IPS DF 6.9 (cell line): ENCODE results near the gene MIER1.
"Not testable (repeated sequence)": the region's sequence is repeated elsewhere in the genome, so short reads cannot be mapped to it uniquely, and the experiment has no call there.

ENCODE experiments used
- DNase-seq: peaks from one replicate; pipeline ENCODE4 v3.0.0-alpha.2; 2013; ENCODE audit warnings: low read depth, low spot score
- H3K27ac ChIP-seq: one replicate; pipeline ENCODE4 v1.5.1; 2013; ENCODE audit warnings: low read length, control low read depth
- H3K27me3 ChIP-seq: 2 replicates; pipeline ENCODE4 v1.6.1; 2013; ENCODE audit warnings: mild to moderate bottlenecking, low read length; ENCODE audit not compliant: control insufficient read depth, insufficient read depth
- H3K36me3 ChIP-seq: 2 replicates; pipeline ENCODE4 v1.6.1; 2013; ENCODE audit warnings: low read length; ENCODE audit not compliant: control insufficient read depth, insufficient read depth
- H3K4me1 ChIP-seq: 2 replicates; pipeline ENCODE4 v1.6.1; 2013; ENCODE audit warnings: low read length; ENCODE audit not compliant: control insufficient read depth, insufficient read depth
- H3K4me3 ChIP-seq: 2 replicates; pipeline ENCODE4 v1.5.1; 2013; ENCODE audit warnings: mild to moderate bottlenecking, low read length
- H3K9me3 ChIP-seq: 2 replicates; pipeline ENCODE4 v1.6.1; 2013; ENCODE audit warnings: low read length, inconsistent platforms; ENCODE audit not compliant: control insufficient read depth, insufficient read depth
- WGBS: extraction: QIAGEN DNeasy Blood & Tissue Kit; methylation state at CpG from one replicate; pipeline ENCODE4 v1.1.7; 2013; ENCODE audit warnings: mixed read lengths, missing lambda C conversion rate; ENCODE audit not compliant: insufficient read length, insufficient coverage; 5-methylcytosine and 5-hydroxymethylcytosine counted together

The MIER1 gene

DNA sequence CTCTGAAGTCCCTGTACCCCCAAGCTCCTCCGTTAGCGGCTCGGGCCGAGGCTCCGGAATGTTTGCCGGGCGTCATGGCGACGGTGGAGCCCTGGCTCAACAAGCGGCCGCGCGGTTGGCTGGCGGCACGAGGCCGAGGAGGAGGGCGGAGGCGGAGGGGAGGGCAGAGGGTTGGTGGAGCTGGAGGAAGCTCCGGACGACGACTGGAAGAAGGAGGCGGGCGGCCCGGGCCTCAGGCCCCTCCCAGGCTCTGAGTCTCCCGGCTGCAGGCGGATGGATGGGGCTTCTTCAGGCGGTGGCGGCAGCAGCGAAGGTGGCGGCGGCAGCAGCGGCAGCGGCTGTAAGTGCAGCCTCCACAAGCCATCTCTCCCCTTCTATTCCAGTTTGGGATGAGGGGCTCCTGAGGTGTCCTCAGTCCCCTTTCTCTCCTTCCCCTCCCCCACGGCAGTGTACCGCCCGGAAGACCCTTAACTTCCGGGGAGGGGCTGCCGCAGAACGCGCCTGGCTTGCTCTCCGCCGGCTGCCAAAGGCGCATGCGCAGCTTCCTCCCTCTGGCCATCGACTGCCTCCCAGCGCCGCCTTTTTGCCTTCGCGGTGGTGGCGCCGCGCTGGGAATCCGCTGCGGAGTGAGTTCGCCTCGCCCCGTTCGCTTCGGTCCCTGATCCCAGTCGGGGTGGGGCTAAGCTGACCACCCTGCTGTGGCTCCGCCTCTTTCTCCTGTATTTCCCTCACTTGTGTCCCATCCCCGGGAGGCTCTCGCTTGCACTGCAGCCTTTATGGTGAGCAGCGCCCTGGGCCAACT lies at the start of gene MIER1, which contains the start of gene DNAI4:
MIER1 (plus strand) TSS at position 235 of the 802 bp plus-strand sequence; CDS start at position 274, 39 bp downstream.
DNAI4 (minus strand) TSS at position 101 of the 802 bp plus-strand sequence; CDS start at position 76, 25 bp downstream.
- Histone ChIP-seq H3K4me3 (peak within 1 kb of the TSS; percentile 87; the same call in 1 of the 2 replicates), H3K9me3 (no peaks in the 10 kb centered on the region), H3K27ac (no peak within 1 kb of the TSS), H3K4me1 (no peaks in the 10 kb centered on the region), H3K36me3 (no peaks in the 10 kb centered on the region), H3K27me3 (no peaks in the 10 kb centered on the region)
- no CpG with 5 or more reads among the region's 64 CpGs for WGBS
- DNase-seq = peak; percentile 92

DNA sequence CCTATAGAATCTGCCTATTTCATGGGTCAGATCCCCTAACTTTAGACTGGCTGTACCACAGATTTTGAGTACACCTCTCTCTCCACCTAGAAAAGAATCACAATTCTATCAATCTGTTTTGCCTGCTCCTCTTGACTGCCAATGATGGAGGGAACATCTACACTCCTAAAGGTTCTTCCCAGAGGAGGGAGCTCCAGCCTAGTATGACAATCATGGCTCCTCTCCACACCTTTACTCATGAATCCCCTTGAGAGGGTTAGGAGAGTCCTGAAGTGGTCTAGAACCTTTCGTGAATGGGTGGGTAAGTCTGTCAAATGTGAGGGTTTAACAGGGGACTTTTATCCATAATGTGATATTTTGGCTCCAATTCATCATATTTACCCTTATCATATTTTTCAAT lies 48.1 kb upstream of the MIER1 start:
- no CpG with 5 or more reads among the region's 1 CpG for WGBS
- no peaks in the 10 kb centered on the region for H3K9me3 ChIP-seq
- H3K27me3 ChIP-seq = no peaks in the 10 kb centered on the region
- no peak overlapping the region for H3K4me3 ChIP-seq
- no peak for DNase-seq
- H3K36me3 ChIP-seq = no peaks in the 10 kb centered on the region
- H3K4me1 ChIP-seq = no peaks in the 10 kb centered on the region
- no peak overlapping the region for H3K27ac ChIP-seq

DNA sequence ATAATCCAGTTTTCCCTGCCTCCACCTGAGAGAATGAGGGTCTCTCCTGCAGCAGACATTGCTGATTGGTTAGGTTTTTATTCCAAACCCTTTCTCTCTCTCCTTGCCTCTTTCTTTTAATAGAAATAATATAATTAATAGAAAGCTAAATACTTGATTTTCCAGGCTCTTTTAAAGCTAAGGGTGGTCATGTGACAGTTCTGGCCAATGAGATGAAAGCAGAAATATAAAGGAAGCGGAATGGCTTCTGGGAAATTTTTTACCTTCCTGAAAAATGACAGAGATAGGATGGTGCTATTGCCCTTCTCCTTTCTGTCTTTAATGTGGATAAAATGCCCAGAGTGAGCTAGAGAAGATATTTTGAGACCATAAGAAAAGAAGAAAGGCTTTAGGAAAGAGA lies 35.8 kb upstream of the MIER1 start:
- DNase-seq = no peak
- Histone ChIP-seq H3K4me1 (no peaks in the 10 kb centered on the region), H3K27me3 (no peaks in the 10 kb centered on the region), H3K4me3 (no peak overlapping the region), H3K9me3 (no peaks in the 10 kb centered on the region), H3K36me3 (no peaks in the 10 kb centered on the region), H3K27ac (no peak overlapping the region)
- no CpG with 5 or more reads among the region's 1 CpG for WGBS

DNA sequence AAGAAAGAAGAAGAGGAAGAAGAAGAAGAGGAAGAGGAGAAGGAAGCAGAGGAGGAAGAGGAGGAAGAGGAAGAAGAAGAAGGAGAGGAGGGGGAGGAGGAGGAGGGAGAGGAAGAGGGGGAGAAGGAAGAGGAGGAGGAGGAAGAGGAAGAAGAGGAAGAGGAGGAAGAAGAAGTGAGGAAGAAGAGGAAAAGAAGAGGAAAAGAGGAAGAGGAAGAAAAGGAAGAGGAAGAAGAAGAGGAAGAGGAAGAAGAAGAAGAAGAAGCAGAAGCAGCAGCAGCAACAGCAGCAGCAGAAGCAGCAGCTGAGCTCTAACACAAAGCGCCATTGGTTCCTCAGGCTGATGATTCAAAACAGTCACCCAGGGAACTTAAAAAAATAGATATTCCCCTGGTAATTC lies 34.2 kb upstream of the MIER1 start:
- H3K27ac ChIP-seq = no peak overlapping the region
- H3K4me3 ChIP-seq = no peak overlapping the region
- no peaks in the 10 kb centered on the region for H3K36me3 ChIP-seq
- H3K9me3 ChIP-seq = no peaks in the 10 kb centered on the region
- no peaks in the 10 kb centered on the region for H3K27me3 ChIP-seq
- DNase-seq = no peak
- WGBS = no CpG with 5 or more reads among the region's 1 CpG
- H3K4me1 ChIP-seq = no peaks in the 10 kb centered on the region

DNA sequence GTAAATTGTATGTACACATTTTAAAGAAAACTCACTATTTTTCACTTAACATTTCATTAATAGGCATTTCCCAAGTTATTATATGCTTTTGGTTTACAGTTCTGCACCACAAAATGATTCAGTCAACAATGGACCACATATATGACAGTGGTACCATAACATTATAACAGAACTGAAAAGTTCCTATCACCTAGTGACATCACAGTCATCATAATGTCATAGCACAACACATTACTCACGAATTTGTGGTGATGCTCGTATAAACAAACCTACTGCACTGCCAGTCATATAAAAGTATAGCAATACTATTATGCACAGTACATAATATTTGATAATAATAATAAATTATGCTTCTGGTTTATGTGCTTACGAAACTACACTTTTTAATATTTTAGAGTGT lies 31.1 kb upstream of the MIER1 start:
- H3K9me3 ChIP-seq = no peaks in the 10 kb centered on the region
- H3K4me1 ChIP-seq = no peaks in the 10 kb centered on the region
- WGBS = no CpG with 5 or more reads among the region's 3 CpGs

DNA sequence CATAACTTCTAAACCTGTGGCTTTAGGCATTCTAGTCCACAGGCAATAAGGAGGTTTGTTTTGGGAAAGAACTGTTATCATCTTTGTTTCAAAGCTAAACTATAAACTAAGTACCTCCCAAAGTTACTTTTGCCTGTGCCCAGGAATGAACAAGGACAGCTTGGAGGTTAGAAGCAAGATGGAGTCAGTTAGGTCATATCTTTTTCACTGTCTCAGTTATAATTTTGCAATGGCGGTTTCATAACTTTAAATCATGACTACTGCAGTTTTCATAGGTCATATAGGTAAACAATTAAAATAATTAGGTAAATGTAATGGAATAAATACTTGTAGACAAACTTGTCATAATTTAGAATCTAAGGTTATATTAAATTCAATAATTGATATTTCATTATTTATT lies 9.6 kb upstream of the MIER1 start:
- WGBS = no CpG with 5 or more reads among the region's 1 CpG
- not testable (repeated sequence) for H3K9me3 ChIP-seq, H3K4me3 ChIP-seq, DNase-seq, H3K36me3 ChIP-seq, H3K4me1 ChIP-seq, H3K27ac ChIP-seq, H3K27me3 ChIP-seq

More for the DNA sequence above, 31.1 kb upstream of the MIER1 start:
- no peaks in the 10 kb centered on the region for H3K36me3 ChIP-seq
- H3K27ac ChIP-seq = no peak overlapping the region
- DNase-seq = no peak
- H3K27me3 ChIP-seq = no peaks in the 10 kb centered on the region
- no peak overlapping the region for H3K4me3 ChIP-seq

DNA sequence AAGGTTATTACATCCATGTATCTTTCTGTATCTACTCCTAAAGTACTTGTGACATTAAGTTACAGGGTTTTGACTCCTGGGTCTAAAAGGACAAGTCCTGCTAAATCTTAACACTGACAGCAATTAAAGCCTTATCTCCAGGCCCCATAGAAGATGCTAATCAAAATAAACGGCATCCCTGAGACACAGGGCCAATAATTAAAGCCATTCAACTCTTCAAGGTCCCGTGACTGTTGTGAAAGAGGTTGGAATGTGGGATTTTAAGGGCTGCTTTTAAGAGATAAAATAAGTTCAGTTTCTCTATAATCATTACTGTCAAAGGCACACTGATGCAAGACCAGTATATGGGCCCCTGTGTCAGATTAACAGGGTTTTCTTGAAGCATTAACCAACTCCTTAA lies 8.5 kb upstream of the MIER1 start:
- Histone ChIP-seq H3K27ac (no peak overlapping the region), H3K36me3 (no peaks in the 10 kb centered on the region), H3K4me1 (no peaks in the 10 kb centered on the region), H3K27me3 (no peaks in the 10 kb centered on the region), H3K9me3 (no peaks in the 10 kb centered on the region), H3K4me3 (no peak overlapping the region)
- no peak for DNase-seq
- WGBS = no CpG with 5 or more reads among the region's 2 CpGs

DNA sequence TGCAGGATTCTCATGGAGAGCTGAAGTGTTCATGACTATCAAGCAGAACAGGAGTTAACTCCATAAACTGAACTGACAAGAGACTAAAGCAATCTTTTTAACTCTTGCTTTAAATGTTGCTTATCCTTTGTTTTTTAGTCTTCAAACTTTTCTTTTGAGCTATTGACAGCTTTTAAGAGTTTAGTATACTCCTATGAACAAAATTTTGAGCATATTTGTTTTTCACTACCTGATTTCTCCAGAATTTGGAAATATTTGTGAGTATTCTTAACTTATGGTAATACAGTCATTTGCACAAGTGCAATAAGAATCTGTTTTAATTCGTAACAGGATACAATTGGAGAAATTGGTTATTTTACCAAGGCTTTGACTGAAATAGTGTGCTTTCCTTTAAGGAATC lies 7.3 kb upstream of the MIER1 start:
- Histone ChIP-seq H3K27ac (no peak overlapping the region), H3K4me1 (no peaks in the 10 kb centered on the region), H3K4me3 (no peak overlapping the region), H3K36me3 (no peaks in the 10 kb centered on the region), H3K9me3 (no peaks in the 10 kb centered on the region), H3K27me3 (no peaks in the 10 kb centered on the region)
- WGBS = no CpG with 5 or more reads among the region's 1 CpG
- DNase-seq = no peak

DNA sequence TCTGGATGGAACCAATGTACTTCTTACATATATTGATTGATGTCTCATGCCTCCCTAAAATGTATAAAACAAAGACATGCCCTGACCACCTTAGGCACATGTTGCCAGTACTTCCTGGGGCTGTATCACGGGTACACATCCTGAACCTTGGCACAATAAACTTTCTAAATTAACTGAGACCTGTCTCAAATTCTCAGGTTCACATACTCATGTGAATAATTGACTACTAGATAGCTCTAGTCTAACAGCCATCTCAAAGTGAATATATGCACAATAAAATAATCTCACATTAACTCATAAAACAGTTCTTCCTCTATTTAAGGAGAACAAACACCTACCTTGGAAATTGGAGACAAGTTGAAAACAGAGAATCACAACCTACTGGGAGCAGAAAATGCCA lies 5.7 kb upstream of the MIER1 start:
- Histone ChIP-seq H3K4me3 (no peak overlapping the region), H3K4me1 (no peaks in the 10 kb centered on the region), H3K27me3 (no peaks in the 10 kb centered on the region), H3K27ac (no peak overlapping the region), H3K9me3 (no peaks in the 10 kb centered on the region), H3K36me3 (no peaks in the 10 kb centered on the region)
- no CpG with 5 or more reads among the region's 1 CpG for WGBS
- no peak for DNase-seq

DNA sequence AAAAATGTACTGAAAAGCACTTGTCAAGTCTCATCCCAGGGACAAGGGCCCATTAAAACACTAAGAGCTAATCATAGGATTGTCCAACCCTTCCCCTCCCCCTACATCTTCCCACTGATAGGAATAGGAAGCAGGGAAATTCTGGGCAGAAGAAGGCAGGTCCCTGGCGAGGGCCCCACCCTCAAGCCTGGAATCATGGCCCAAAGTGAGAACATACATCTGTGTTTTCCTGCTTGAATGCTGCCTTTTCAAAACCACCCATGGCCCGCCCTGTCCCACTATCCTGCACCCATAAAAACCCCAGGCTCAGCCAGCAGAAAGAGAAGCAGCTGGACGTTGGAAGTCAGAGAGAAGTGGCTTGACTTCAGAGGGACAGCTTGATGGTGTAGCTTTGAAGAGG lies 5.0 kb upstream of the MIER1 start:
- no peak for DNase-seq
- Histone ChIP-seq H3K4me3 (no peak overlapping the region), H3K4me1 (no peaks in the 10 kb centered on the region), H3K27me3 (no peaks in the 10 kb centered on the region), H3K36me3 (no peaks in the 10 kb centered on the region), H3K27ac (no peak overlapping the region), H3K9me3 (no peaks in the 10 kb centered on the region)
- no CpG with 5 or more reads among the region's 3 CpGs for WGBS

DNA sequence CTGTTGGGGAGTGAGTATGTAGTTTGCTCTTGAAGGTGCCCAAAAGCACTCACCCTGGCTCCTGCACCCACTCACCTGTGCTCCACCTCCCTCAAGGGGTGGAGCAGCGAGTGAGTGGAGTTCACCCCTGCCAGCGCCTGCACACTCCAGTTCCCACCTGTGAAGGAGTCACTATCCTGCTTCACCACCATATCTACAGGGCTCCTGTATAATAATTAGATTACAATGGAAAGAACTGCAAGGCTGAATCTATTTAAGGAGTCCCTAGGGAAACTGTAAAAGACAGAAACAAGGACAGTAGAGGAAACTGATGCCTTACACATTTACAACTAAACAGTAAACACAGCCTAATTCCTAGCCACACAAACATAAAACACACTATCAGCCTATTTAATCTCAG lies 4.2 kb upstream of the MIER1 start:
- Histone ChIP-seq H3K27ac (no peak overlapping the region), H3K36me3 (no peaks in the 10 kb centered on the region), H3K4me1 (no peaks in the 10 kb centered on the region), H3K9me3 (no peaks in the 10 kb centered on the region), H3K4me3 (no peak overlapping the region), H3K27me3 (no peaks in the 10 kb centered on the region)
- WGBS = no CpG with 5 or more reads among the region's 2 CpGs
- no peak for DNase-seq
